ENCODE data around the gene TEC.

DNA sequence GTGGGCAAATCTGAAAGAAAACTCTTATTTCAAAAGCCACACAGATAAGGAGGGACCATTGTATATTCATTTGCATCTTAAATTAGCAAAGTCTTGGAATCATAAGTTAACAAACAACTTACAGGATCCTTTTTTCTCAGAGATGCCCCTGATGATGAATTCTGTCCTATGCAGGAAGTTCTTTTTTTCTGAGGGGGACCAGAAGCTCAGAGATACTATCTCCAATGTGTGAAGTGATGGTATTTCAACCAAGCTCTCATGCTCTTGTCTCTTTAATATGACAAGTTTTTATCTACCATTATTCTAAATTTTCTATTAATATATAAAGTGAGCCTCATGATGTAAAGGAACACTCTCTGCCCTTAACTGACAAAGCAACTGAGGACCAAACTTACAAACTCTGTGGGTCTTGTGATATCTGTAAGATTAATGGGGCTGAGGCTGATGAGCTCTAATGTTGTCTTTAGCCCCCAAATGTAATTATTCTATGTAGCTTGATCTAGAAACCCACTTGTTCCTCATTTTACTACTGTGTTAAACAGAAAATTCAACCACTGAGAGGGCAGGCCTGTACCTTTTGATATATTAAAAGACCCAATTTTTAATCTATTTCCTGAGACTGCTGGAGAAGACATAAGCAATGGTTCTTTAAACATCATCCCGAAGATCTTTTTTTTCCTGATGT lies 27.0 kb downstream of the TEC start:
- TF ChIP-seq, protein P1, sequence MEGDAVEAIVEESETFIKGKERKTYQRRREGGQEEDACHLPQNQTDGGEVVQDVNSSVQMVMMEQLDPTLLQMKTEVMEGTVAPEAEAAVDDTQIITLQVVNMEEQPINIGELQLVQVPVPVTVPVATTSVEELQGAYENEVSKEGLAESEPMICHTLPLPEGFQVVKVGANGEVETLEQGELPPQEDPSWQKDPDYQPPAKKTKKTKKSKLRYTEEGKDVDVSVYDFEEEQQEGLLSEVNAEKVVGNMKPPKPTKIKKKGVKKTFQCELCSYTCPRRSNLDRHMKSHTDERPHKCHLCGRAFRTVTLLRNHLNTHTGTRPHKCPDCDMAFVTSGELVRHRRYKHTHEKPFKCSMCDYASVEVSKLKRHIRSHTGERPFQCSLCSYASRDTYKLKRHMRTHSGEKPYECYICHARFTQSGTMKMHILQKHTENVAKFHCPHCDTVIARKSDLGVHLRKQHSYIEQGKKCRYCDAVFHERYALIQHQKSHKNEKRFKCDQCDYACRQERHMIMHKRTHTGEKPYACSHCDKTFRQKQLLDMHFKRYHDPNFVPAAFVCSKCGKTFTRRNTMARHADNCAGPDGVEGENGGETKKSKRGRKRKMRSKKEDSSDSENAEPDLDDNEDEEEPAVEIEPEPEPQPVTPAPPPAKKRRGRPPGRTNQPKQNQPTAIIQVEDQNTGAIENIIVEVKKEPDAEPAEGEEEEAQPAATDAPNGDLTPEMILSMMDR (conservative IDR thresholded peaks at IDR 0.05; ENCODE audit: low read length) = no peak
- TF ChIP-seq EZH2phosphoT487 (IDR thresholded peaks at IDR 0.05; ENCODE audit: borderline replicate concordance) = no peak

Data from Loucy (cell line).